Activated naive CD4-positive, alpha-beta T cell treated with anti-CD3 and anti-CD28 coated beads, Interleukin-2, amount 50 U/mL, for 24 hours (primary cell): ENCODE measurements around the gene FOSL1.

Experiments used
- H3K27ac Mint-ChIP-seq: one replicate; pipeline ENCODE4 v1.8.0; 2021; ENCODE audit warnings: mild to moderate bottlenecking, mixed read lengths
- H3K27me3 Mint-ChIP-seq: one replicate; pipeline ENCODE4 v1.8.0; 2021; ENCODE audit warnings: mixed read lengths
- H3K36me3 Mint-ChIP-seq: one replicate; pipeline ENCODE4 v1.8.0; 2021; ENCODE audit warnings: mixed read lengths
- H3K4me1 Mint-ChIP-seq: one replicate; pipeline ENCODE4 v1.8.0; 2021; ENCODE audit warnings: mixed read lengths
- H3K4me3 Mint-ChIP-seq: one replicate; pipeline ENCODE4 v1.8.0; 2021; ENCODE audit warnings: mild to moderate bottlenecking, mixed read lengths
- H3K9me3 Mint-ChIP-seq: one replicate; pipeline ENCODE4 v1.8.0; 2021; ENCODE audit warnings: mixed read lengths

The FOSL1 gene

DNA sequence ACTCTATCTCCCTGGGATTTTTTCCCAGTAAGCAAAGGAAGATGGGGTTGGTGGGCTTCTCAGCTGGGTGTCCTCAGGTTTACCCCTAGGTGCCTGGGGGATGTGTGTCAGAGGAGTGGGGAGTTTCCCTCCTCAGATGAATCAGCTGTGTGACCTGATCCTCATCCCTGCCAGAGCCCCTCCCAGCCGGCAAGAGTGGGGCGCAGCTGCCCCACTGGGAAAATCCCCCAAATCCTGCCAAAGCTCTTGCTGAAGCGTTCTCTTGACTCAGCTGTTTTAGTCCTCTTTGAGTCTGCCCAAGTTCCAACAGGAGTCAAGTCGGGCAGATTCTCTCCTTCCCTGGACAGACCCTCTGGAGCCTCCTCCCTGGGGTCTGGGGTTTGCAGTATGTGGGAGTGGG lies 12.7 kb upstream of the FOSL1 start:
- Mint-ChIP-seq H3K4me1 (peaks cover 36% of the 10 kb centered on the region), H3K27ac (no peak overlapping the region), H3K4me3 (no peak overlapping the region), H3K9me3 (no peaks in the 10 kb centered on the region), H3K36me3 (no peaks in the 10 kb centered on the region), H3K27me3 (no peaks in the 10 kb centered on the region)

DNA sequence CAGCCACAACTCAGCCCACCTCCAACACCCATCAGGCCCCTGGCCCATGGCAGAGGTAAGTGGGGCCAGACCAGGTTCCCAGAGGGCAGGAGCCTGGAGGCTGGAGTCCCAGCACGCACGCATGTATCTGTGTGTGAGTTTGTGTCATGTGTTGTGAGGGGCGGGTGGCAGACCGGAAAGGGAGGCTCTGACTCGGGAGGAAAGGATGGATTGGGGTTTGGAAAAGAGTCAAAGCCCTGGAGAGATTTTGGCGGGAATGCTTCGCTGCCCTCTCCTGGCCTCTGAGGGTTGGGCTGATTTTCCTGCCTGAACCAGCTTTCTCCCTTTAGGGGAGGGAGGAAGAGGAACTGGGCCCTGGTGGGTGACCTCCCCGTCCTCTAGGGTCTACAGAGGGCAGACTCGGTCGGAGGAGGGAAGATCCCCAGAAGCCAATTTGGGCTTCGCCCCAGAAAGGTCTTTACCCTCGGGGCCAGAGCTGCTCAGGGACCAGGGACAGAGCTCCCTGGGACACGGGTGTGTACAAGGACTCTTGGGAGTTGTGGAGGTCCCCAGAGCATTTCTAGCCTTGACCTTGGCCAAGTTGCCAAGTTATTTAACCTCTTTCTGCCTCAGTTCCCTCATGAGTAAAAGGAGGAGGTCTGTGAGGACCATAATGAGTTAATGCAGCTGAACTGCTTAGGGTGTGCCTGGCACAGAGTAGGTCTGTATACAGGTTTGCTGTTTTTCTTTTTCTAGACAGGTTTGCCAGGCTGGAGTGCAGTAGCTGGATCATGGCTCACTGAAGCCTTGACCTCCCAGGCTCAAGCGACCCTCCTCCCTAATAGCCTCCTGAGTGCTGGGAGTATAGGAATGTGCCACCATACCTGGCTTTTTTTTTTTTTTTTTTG lies 11.7 kb upstream of the FOSL1 start:
- Mint-ChIP-seq H3K36me3 (no peaks in the 10 kb centered on the region), H3K27ac (no peak overlapping the region), H3K4me3 (no peak overlapping the region), H3K27me3 (no peaks in the 10 kb centered on the region), H3K4me1 (peaks cover 31% of the 10 kb centered on the region), H3K9me3 (no peaks in the 10 kb centered on the region)

DNA sequence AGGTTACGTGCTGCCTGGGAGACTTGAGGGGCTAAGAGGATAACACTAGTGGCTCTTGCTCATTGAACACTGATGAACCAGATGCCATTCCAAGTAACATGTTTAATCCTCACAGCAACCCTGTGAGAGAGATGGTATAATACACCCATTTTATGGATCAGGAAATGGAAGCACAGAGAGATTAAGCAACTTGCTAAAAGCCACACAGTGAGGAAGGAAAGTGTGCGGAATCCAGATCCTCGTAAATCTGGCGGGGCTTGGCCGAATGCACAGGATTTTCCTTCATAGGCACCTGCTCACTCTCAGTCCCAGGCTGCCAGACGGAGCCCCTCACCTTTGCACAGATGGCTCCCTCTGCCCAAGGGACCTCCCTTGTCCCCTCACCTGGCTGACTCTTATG lies 7.7 kb upstream of the FOSL1 start:
- Mint-ChIP-seq H3K27me3 (no peaks in the 10 kb centered on the region), H3K27ac (no peak overlapping the region), H3K4me1 (peaks cover 7% of the 10 kb centered on the region), H3K36me3 (no peaks in the 10 kb centered on the region), H3K4me3 (no peak overlapping the region), H3K9me3 (no peaks in the 10 kb centered on the region)

DNA sequence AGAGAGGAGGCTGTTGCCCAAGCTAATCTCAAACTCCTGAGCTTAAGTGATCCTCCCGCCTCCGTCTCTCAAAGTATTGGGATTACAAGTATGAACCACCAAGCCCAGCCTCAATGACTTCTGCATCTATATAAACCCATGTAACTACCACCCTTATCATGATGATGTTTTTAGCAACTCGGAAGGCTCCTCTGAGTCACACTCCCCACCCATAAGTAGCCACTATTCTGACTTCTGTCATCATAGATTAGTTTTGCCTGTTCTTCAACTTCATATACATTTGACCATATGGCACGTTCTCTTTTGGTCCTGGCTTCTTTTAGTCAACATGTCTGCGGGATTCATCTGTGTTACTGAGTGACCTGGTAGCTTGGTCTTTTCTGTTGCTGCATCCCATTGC lies 6.4 kb upstream of the FOSL1 start:
- H3K27ac Mint-ChIP-seq, result no peak overlapping the region
- H3K27me3 Mint-ChIP-seq, result no peaks in the 10 kb centered on the region
- no peak overlapping the region for H3K4me3 Mint-ChIP-seq
- H3K4me1 Mint-ChIP-seq, result peaks cover 7% of the 10 kb centered on the region
- no peaks in the 10 kb centered on the region for H3K9me3 Mint-ChIP-seq
- no peaks in the 10 kb centered on the region for H3K36me3 Mint-ChIP-seq

DNA sequence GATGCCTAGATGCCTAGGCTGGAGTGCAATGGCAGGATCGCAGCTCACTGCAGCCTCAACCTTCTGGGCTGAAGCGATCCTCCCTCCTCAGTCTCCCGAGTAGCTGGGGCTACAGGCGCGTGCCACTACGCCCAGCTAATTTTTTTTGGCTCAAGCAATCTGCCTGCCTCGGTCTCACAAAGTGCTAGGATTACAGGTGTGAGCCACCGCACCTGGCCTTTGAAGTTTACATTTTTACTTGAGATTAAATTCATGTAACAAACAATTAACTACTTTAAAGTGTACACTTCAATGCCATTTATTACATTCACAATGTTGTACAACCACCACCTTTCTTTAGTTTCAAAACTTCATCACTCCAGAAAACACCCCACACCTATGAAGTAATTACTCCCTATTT lies 3.5 kb upstream of the FOSL1 start:
- Mint-ChIP-seq H3K9me3 (no peaks in the 10 kb centered on the region), H3K4me1 (peaks cover 8% of the 10 kb centered on the region), H3K27me3 (no peaks in the 10 kb centered on the region), H3K27ac (peak overlapping the region; percentile 68), H3K36me3 (peaks cover 3% of the 10 kb centered on the region), H3K4me3 (no peak overlapping the region)

DNA sequence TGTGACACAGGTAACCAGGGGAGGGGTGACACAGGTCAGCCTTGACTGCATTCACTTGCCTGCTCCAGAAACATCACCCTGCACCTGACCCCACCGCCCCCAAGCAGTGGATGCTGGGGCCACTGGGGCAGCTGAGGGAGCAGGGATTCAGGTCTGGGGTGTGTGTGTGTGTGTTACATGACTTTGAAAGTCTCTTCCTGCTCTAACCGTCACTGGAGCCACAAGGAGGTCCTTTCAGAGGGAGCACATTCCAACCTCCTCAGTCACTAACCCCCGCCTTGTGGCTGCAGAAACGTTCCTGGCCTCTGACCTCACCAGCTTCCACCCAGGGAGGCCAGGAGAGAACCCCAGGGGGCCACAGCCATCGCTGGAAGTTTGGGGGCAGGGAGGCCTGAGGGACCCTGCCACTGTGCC lies 2.9 kb upstream of the FOSL1 start:
- Mint-ChIP-seq H3K4me1 (peaks cover 8% of the 10 kb centered on the region), H3K9me3 (no peaks in the 10 kb centered on the region), H3K36me3 (peaks cover 3% of the 10 kb centered on the region), H3K4me3 (no peak overlapping the region), H3K27ac (no peak overlapping the region), H3K27me3 (no peaks in the 10 kb centered on the region)

DNA sequence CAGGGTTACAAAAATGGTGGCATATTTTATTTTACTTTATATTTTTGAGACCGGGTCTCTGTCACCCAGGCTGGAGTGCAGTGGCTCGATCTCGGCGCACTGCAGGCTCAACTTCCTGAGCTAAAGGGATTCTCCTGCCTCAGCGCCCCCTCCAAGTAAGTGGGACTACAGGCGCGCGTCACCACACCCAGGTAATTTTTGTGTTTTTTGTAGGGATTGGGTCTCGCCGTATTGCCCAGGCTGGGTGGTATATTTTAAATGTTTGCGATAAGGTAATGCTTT lies 652 bp upstream of the FOSL1 start:
- H3K27ac Mint-ChIP-seq, result peak overlapping the region; percentile 79
- H3K4me1 Mint-ChIP-seq, result peaks cover 26% of the 10 kb centered on the region
- peak overlapping the region; percentile 60 for H3K4me3 Mint-ChIP-seq
- H3K9me3 Mint-ChIP-seq, result no peaks in the 10 kb centered on the region
- no peaks in the 10 kb centered on the region for H3K27me3 Mint-ChIP-seq
- H3K36me3 Mint-ChIP-seq, result peaks cover 13% of the 10 kb centered on the region

DNA sequence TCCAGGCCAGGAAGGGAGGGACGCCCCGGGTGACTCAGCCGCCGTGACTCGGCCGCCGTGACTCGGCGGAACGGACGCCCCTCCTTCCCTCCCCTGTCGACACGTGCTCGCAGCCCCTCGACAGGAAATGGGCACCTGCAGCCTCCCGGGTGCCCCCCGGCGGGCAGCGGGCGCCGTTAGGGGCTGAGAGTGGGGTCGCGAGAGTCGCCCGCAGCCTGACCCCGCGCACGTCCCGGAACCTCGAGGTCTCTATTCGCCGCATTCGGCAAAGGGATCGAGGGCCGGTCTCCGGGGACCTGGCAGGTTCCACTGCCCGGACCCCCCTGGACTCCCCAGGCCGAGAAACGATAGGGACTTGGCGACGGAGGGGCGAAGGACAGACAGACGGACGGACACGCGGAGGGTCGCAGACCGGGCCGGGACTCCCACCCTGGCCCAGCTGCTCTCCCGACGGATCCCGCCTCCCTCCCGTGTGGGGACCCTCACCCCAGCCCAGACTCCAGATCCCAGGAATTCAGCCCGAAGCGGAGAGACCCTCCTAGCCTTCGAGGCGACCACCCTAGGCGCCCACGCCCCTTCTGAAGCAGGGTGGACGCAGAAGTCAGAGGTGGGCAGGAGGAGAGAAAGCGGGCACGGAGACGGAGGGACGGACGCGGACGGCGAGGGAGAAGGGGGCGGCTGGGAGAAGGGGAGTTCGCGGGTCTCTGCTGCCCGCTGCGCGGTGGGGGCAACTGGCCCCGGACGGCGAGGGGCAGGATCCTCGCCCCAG lies 648 bp downstream of the FOSL1 start:
- Mint-ChIP-seq H3K4me3 (peak overlapping the region; percentile 93), H3K9me3 (no peaks in the 10 kb centered on the region), H3K27me3 (no peaks in the 10 kb centered on the region), H3K36me3 (peaks cover 13% of the 10 kb centered on the region), H3K4me1 (peaks cover 35% of the 10 kb centered on the region), H3K27ac (peak overlapping the region; percentile 93)

DNA sequence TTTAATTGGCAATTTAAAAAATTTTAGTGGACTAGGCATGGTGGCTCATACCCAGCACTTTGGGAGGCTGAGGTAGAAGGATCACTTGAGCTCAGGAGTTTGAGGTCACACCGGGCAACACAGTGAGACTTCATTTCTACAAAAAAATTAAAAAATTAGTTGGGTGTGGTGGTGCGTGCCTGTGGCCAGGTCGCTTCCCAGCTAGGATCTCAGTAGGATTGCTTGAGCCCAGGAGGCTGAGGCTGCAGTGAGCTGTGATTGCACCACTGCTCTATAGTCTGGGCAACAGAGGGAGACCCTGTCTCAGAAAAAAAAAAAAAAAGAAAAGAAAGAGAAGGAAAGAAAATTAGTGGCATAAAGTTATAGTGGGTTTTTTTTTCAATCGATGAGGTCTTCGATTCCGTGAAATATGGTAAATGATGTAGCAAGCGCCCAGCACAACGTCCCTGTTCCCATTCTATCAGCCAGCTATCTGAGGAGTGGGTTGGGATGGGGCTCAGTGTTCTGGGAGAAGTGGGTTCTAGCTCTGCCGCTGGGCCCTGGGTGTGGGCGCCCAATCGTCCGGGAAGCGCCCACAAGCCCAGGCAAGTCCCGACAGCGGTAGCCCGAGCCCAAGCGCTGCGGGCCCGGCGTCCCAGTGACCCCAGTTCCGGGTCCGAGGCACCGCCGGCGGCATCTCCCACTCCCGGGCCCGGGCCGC lies 1.4 kb downstream of the FOSL1 start:
- Mint-ChIP-seq H3K4me1 (peaks cover 41% of the 10 kb centered on the region), H3K36me3 (peaks cover 15% of the 10 kb centered on the region), H3K4me3 (peak overlapping the region; percentile 93), H3K27me3 (no peaks in the 10 kb centered on the region), H3K27ac (peak overlapping the region; percentile 97), H3K9me3 (no peaks in the 10 kb centered on the region)

DNA sequence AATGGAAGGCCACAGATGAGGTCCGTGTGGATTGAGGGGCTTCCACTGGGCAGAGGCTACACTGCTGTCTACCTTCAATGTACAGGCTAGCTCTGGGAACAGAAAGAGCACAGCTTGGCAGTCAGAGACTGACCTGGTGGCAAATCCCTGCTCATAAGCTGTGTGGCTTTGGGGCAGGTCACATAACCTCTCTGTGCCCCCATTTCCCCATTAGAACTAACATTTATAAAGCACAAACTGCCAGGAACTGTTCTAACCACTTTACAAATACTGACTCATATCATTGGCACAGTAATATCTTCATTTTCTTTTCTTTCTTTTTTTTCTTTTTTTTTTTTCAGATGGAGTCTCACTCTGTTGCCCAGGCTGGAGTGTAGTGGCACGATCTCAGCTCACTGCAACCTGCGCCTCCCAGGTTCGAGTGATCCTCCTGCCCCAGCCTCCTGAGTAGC lies 3.1 kb downstream of the FOSL1 start:
- Mint-ChIP-seq H3K9me3 (no peaks in the 10 kb centered on the region), H3K4me1 (peaks cover 59% of the 10 kb centered on the region), H3K4me3 (peak overlapping the region; percentile 65), H3K27me3 (no peaks in the 10 kb centered on the region), H3K27ac (peak overlapping the region; percentile 70), H3K36me3 (peaks cover 22% of the 10 kb centered on the region)

DNA sequence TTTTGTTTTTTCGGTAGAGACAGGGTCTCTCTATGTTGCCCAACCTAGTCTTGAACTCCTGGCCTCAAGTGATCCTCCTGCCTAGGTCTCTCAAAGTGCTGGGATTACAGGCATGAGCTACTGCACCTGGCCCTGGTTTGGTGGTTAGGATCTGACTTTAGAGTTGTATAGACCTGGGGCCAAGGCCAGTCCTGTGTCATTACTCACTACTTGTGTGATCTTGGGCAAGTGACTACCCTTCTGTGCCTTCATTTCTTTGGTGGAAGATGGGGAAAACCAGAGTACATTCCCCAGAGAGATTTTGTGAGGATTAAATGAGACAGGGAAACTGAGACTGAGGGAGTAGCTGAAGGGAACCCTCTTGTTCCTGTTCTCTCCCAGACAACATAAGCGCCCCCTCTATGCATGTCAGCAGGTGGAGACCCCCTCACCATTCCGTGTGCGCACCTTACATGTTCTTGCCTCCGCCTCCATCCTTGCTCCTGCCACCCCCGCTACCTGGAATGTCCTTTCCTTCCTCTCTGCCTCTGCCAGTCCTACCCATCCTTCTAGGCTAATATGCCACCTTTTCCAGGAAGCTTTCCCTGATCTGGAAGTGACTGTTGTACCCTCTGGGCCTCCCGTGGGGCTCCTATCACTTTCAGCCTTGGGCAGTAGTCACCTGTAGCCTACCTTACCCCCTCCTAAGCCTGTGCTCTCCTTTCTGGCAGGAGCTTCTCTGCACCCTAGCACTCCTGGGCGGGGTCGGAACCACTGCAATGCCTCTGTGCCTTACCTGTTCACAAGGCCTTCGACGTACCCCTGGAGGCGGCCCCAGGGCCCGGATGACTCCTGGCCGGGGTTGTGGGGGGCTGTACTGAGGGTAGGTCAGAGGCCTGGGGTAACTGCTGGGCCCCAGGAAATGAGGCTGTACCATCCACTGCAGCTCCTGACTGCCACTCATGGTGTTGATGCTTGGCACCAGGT lies 3.9 kb downstream of the FOSL1 start:
- peaks cover 22% of the 10 kb centered on the region for H3K36me3 Mint-ChIP-seq
- no peaks in the 10 kb centered on the region for H3K27me3 Mint-ChIP-seq
- peaks cover 60% of the 10 kb centered on the region for H3K4me1 Mint-ChIP-seq
- H3K9me3 Mint-ChIP-seq, result no peaks in the 10 kb centered on the region
- peak overlapping the region; percentile 24 for H3K4me3 Mint-ChIP-seq
- H3K27ac Mint-ChIP-seq, result peak overlapping the region; percentile 8

DNA sequence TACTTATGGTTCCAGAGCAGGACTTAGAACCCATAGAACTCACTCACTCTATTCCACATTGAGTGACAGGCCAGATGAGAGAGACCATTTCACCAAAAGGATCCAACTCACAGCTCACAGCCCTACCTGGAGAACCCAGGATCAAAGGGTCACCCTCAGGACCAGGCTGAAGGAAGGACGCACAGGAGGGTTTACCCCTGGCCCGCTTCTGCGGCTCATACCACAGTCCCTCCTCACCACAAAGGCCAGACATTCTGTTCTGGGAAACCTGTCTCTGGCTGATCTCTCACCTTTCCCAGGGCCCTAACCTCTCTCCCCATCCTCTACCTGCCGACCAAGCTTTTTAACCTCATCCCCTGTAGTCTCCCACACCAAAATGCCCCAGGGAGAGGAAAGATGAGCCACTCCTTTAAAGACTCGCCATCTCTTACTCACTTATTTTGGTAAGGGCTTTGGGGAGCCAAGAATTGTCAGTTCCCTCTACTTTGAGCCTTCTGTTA lies 4.7 kb downstream of the FOSL1 start:
- Mint-ChIP-seq H3K4me1 (peaks cover 53% of the 10 kb centered on the region), H3K27ac (peak overlapping the region; percentile 85), H3K4me3 (peak overlapping the region; percentile 24), H3K36me3 (peaks cover 22% of the 10 kb centered on the region), H3K9me3 (no peaks in the 10 kb centered on the region), H3K27me3 (no peaks in the 10 kb centered on the region)

DNA sequence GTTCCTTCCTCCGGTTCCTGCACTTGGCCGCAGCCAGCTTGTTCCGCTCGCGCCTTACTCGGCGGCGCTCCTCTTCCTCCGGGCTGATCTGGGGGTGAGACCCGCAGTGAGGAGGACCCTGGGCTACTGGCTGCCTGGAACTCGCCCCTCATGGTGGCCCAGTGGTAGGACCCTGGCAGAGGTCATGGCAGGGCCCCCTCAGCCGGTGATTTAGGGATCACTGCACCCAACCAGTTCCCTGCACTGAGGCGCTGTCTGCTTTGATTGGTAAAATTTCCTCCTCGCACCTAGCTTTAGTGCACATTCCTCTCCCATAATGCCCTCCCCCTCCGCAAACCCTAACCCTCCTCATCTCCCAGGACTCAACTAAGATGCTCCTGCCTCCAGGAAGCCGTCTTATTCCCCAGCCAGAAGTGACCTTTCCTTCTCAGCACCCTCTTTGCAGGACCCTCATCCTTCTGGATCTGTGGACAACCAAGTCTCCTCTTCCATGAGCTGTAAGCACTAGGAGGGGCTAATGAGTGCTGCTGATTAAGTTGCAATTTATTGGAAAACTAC lies 6.1 kb downstream of the FOSL1 start:
- peaks cover 22% of the 10 kb centered on the region for H3K36me3 Mint-ChIP-seq
- peaks cover 65% of the 10 kb centered on the region for H3K4me1 Mint-ChIP-seq
- H3K4me3 Mint-ChIP-seq, result peak overlapping the region; percentile 81
- H3K27me3 Mint-ChIP-seq, result no peaks in the 10 kb centered on the region
- no peaks in the 10 kb centered on the region for H3K9me3 Mint-ChIP-seq
- peak overlapping the region; percentile 18 for H3K27ac Mint-ChIP-seq

DNA sequence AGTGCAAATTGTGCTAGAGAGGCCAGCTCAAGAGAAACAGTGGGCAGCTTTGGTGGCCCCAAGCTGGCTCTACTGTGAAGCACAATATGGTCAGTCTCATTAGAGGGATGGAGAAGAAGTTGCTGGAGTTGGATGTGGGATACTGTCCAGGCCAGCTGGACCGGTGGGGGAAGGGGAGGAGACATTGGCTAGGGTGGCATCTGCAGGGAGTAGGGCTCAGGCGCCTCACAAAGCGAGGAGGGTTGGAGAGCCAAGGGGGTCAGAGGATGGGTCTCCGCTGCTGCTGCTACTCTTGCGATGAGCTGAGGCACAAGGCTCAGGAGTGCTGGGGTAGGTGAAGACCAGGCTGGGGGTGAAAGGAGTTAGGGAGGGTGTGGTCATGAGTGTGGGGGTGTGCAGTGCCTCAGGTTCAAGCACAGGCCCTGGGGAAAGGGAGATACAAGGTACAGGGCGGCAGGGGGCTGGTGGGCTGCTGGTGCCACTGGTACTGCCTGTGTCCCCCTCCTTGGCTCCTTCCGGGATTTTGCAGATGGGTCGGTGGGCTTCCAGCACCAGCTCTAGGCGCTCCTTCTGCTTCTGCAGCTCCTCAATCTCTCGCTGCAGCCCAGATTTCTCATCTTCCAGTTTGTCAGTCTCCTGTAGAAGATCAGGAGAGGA lies 7.4 kb downstream of the FOSL1 start:
- Mint-ChIP-seq H3K27ac (peak overlapping the region; percentile 97), H3K9me3 (no peaks in the 10 kb centered on the region), H3K27me3 (no peaks in the 10 kb centered on the region), H3K4me1 (peaks cover 69% of the 10 kb centered on the region), H3K4me3 (peak overlapping the region; percentile 81), H3K36me3 (peaks cover 19% of the 10 kb centered on the region)
